Panc1 (cell line): ENCODE results near the gene WDR6. TPM values are rescaled to one million over a fixed set of nuclear protein-coding genes. Genes with fewer than 3 reads are reported as not detected.
A peak's percentile ranks its signal among the peaks of the same experiment; 100 is the strongest.
"Not testable (repeated sequence)": the region's sequence is repeated elsewhere in the genome, so short reads cannot be mapped to it uniquely, and the experiment has no call there.

Source experiments
- ATAC-seq: fragments of 200-7000 bp; cut with Tn5 transposase; 2 replicates; pipeline ENCODE4 v1.9.1; 2020; ENCODE audit warnings: mild to moderate bottlenecking, moderate library complexity
- BruUV-seq: library from RNA; stranded (reverse); fragments of 400-500 nt; replicated peaks from 2 replicates; lab custom pipeline; 2021; lab: Mats Ljungman, UMichigan
- CTCF ChIA-PET: fragments of 300-600 bp; sonication (Branson Sonifier 250); formaldehyde crosslinking; loops from one replicate; lab custom pipeline; 2022; ENCODE audit warnings: antibody characterized with exemption; lab: Charles Lee
- POLR2A ChIA-PET: fragments of 300-600 bp; sonication (Branson Sonifier 250); formaldehyde crosslinking; loops from one replicate; lab custom pipeline; 2022; ENCODE audit warnings: antibody characterized with exemption; lab: Charles Lee
- DNase-seq: peaks from one replicate; pipeline ENCODE4 v3.0.0-alpha.2; 2010; ENCODE audit warnings: low read depth, low spot score
- H3K27ac ChIP-seq: 2 replicates; pipeline ENCODE4 v1.5.1; 2011; ENCODE audit warnings: mild to moderate bottlenecking, low read length, inconsistent platforms
- H3K27me3 ChIP-seq: fragments of 200-500 bp; sonication (Bioruptor generic); 2 replicates; pipeline ENCODE4 v1.6.0; 2014; ENCODE audit warnings: low read length, inconsistent platforms; ENCODE audit not compliant: control insufficient read depth, insufficient read depth
- H3K36me3 ChIP-seq: fragments of 200-500 bp; sonication (Bioruptor generic); 2 replicates; pipeline ENCODE4 v1.5.1; 2014; ENCODE audit warnings: inconsistent platforms, mild to moderate bottlenecking, low read length, moderate library complexity; ENCODE audit not compliant: control insufficient read depth, insufficient read depth
- H3K4me1 ChIP-seq: 2 replicates; pipeline ENCODE4 v1.5.1; 2011; ENCODE audit warnings: inconsistent platforms, mild to moderate bottlenecking, low read length, moderate library complexity; ENCODE audit not compliant: control insufficient read depth, insufficient read depth
- H3K4me3 ChIP-seq, 2 experiments: 2 replicates each; pipeline ENCODE4 v1.5.1; 2011 to 2012; ENCODE audit warnings: low read depth in 2 of 2, low read length in 2 of 2, mild to moderate bottlenecking in 2 of 2, inconsistent platforms in 1 of 2, moderate library complexity in 1 of 2
- H3K9me3 ChIP-seq: fragments of 200-500 bp; sonication (Bioruptor generic); 2 replicates; pipeline ENCODE4 v1.5.1; 2014; ENCODE audit warnings: low read depth, mild to moderate bottlenecking, inconsistent platforms, low read length, moderate library complexity; ENCODE audit not compliant: control insufficient read depth, insufficient read depth
- CTCF ChIP-seq: fragments of 450-650 bp; IDR thresholded peaks from 2 replicates; pipeline ENCODE4 v1.5.1; 2017; ENCODE audit warnings: mild to moderate bottlenecking
- POLR2AphosphoS5 ChIP-seq: IDR thresholded peaks from 2 replicates; pipeline ENCODE4 v1.6.1; 2012; ENCODE audit warnings: mild to moderate bottlenecking, low read depth, low read length, moderate library complexity
- REST ChIP-seq, 2 experiments: IDR thresholded peaks; 2 replicates each; pipeline ENCODE4 v1.6.1; 2011 to 2012; ENCODE audit warnings: low read depth in 2 of 2, control low read depth in 1 of 2, low read length in 1 of 2, mild to moderate bottlenecking in 1 of 2, moderate library complexity in 1 of 2; ENCODE audit not compliant: insufficient read depth in 1 of 2
- SIN3A ChIP-seq: IDR thresholded peaks from 2 replicates; pipeline ENCODE4 v1.6.1; 2012; ENCODE audit warnings: low read depth, mild to moderate bottlenecking, low read length, moderate library complexity, borderline replicate concordance; ENCODE audit not compliant: insufficient read depth
- TCF7L2 ChIP-seq: IDR thresholded peaks from 2 replicates; pipeline ENCODE4 v1.6.1; 2011; ENCODE audit warnings: mild to moderate bottlenecking, low read depth, low read length, inconsistent platforms
- in situ Hi-C: cut with HindIII; loops from 2 replicates; pipeline ENCODE4 v1.10.0; 2016; ENCODE audit warnings: low sequenced_read_pairs, low pct_unique_long_range_greater_than_20kb
- intact Hi-C: fragments of 100-400 bp; cut with micrococcal nuclease; formaldehyde crosslinking; loops from one replicate; pipeline ENCODE4 v1.10.0; 2022; ENCODE audit not compliant: unreplicated experiment
- total RNA-seq: library from RNA; stranded (reverse); gene quantifications from one replicate; pipeline ENCODE4 v1.2.1, GENCODE V29; 2021; ENCODE audit not compliant: unreplicated experiment

WDR6 gene
- total RNA-seq, 1 experiment from 2014 or later, result 142 TPM

GRCh38 chr3:49007771-49008528, 759 bp downstream of the WDR6 start:
- H3K4me3 ChIP-seq, result peak overlapping the region; percentile 82 to 85
- ChIA-PET CTCF (interaction anchor here (1.4 to 2.7 kb wide), 2 partner anchors 10 to 20 kb away, joined by 5 to 19 read pairs; no protein-coding TSS in a partner anchor), POLR2A (interaction anchor here (0.6 to 1.2 kb wide), 2 partner anchors 10 to 337 kb away, joined by 4 read pairs; no protein-coding TSS in a partner anchor)
- ATAC-seq (peak; percentile 76), DNase-seq (no peak)
- peaks cover 13% of the 10 kb centered on the region for H3K4me1 ChIP-seq
- H3K9me3 ChIP-seq, result no peaks in the 10 kb centered on the region
- H3K36me3 ChIP-seq, result no peaks in the 10 kb centered on the region
- intact Hi-C loops, result no loop called here
- BruUV-seq, result TSS peak; percentile 75
- in situ Hi-C loops, result no loop called here
- no peaks in the 10 kb centered on the region for H3K27me3 ChIP-seq
- peak overlapping the region; percentile 93 for H3K27ac ChIP-seq
- TF ChIP-seq CTCF (peak; percentile 20; the same call in 1 of the 2 replicates), REST (IDR thresholded peaks at IDR 0.05; ENCODE audit: insufficient read depth in 1 of 2, low read depth in 2 of 2, low read length in 1 of 2) (no peak)

- H3K27me3 ChIP-seq, BruUV-seq, intact Hi-C loops, H3K9me3 ChIP-seq, in situ Hi-C loops, DNase-seq, ATAC-seq, H3K36me3 ChIP-seq: not testable (repeated sequence)
- H3K4me1 ChIP-seq, result peaks cover 13% of the 10 kb centered on the region
- peak overlapping the region; percentile 82 to 85 for H3K4me3 ChIP-seq
- CTCF ChIA-PET, result interaction anchor here (2.7 kb wide), 1 partner anchor 20 kb away, joined by 19 read pairs; no protein-coding TSS in a partner anchor
- H3K27ac ChIP-seq, result peak overlapping the region; percentile 81
- POLR2A ChIA-PET, result interaction anchor here (0.5 kb wide), 1 partner anchor 58 kb away, joined by 5 read pairs; no protein-coding TSS in a partner anchor
These were observed 1.4 kb downstream of the WDR6 start for GRCh38 chr3:49008627-49009026.

GRCh38 chr3:49009396-49009795, 2.2 kb downstream of the WDR6 start:
- POLR2A ChIA-PET, result no interaction called here
- in situ Hi-C loops, result no loop called here
- intact Hi-C loops, result no loop called here

More at GRCh38 chr3:49009396-49009795, 2.2 kb downstream of the WDR6 start:
- ATAC-seq (no peak), DNase-seq (no peak)
- Histone ChIP-seq H3K27me3 (no peaks in the 10 kb centered on the region), H3K9me3 (no peaks in the 10 kb centered on the region), H3K27ac (no peak overlapping the region), H3K4me3 (no peak overlapping the region), H3K36me3 (no peaks in the 10 kb centered on the region), H3K4me1 (peaks cover 13% of the 10 kb centered on the region)
- BruUV-seq, result no TSS peak
- CTCF ChIA-PET, result no interaction called here
- TF ChIP-seq POLR2AphosphoS5 (no peak), SIN3A (no peak), REST (IDR thresholded peaks at IDR 0.05; ENCODE audit: insufficient read depth in 1 of 2, low read depth in 2 of 2, low read length in 1 of 2) (no peak), TCF7L2 (no peak), CTCF (no peak)
